ENCODE results near the gene COMMD7.
"Not testable (repeated sequence)": the region's sequence is repeated elsewhere in the genome, so short reads cannot be mapped to it uniquely, and the experiment has no call there.

COMMD7 gene

GRCh38 chr20:32777177-32777956, 34.1 kb upstream of the COMMD7 start:
- Mint-ChIP-seq H3K27me3 (no peaks in the 10 kb centered on the region), H3K9me3 (no peaks in the 10 kb centered on the region), H3K27ac (no peak overlapping the region), H3K4me1 (peaks cover 14 to 26% of the 10 kb centered on the region in 2 donors), H3K36me3 (no peaks in the 10 kb centered on the region), H3K4me3 (no peak overlapping the region)
- DNase-seq (no peak), ATAC-seq (replicated peaks) (peak in 1 of 2 donors; percentile 65)

GRCh38 chr20:32775336-32775991, 32.2 kb upstream of the COMMD7 start:
- Mint-ChIP-seq H3K27ac (no peak overlapping the region), H3K4me1 (peaks cover 13 to 28% of the 10 kb centered on the region in 2 donors), H3K9me3 (no peaks in the 10 kb centered on the region), H3K4me3 (no peak overlapping the region), H3K27me3 (no peaks in the 10 kb centered on the region), H3K36me3 (no peaks in the 10 kb centered on the region)
- ATAC-seq (replicated peaks) = no peak
- no peak for DNase-seq

GRCh38 chr20:32773855-32774254, 30.6 kb upstream of the COMMD7 start:
- Mint-ChIP-seq H3K27me3 (no peaks in the 10 kb centered on the region), H3K9me3 (no peaks in the 10 kb centered on the region), H3K4me1 (peaks cover 13 to 28% of the 10 kb centered on the region in 2 donors), H3K4me3 (no peak overlapping the region), H3K27ac (no peak overlapping the region), H3K36me3 (no peaks in the 10 kb centered on the region)
- DNase-seq (no peak), ATAC-seq (replicated peaks) (no peak)

GRCh38 chr20:32773223-32773622, 30.0 kb upstream of the COMMD7 start:
- H3K27me3 Mint-ChIP-seq = no peaks in the 10 kb centered on the region
- no peak overlapping the region for H3K27ac Mint-ChIP-seq
- no peaks in the 10 kb centered on the region for H3K36me3 Mint-ChIP-seq
- H3K9me3 Mint-ChIP-seq = no peaks in the 10 kb centered on the region
- ATAC-seq (replicated peaks) = no peak
- DNase-seq = no peak
- H3K4me1 Mint-ChIP-seq = peaks cover 10 to 23% of the 10 kb centered on the region in 2 donors
- H3K4me3 Mint-ChIP-seq = no peak overlapping the region

- no peak for ATAC-seq (replicated peaks)
- DNase-seq = no peak
- no peaks in the 10 kb centered on the region for H3K27me3 Mint-ChIP-seq
- H3K36me3 Mint-ChIP-seq = no peaks in the 10 kb centered on the region
- H3K4me1 Mint-ChIP-seq = peaks cover 10 to 18% of the 10 kb centered on the region in 2 donors
- no peaks in the 10 kb centered on the region for H3K9me3 Mint-ChIP-seq
- H3K27ac Mint-ChIP-seq = no peak overlapping the region
- no peak overlapping the region for H3K4me3 Mint-ChIP-seq
Observed at GRCh38 chr20:32772046-32772445, 28.8 kb upstream of the COMMD7 start.

GRCh38 chr20:32767418-32768198, 24.3 kb upstream of the COMMD7 start:
- Mint-ChIP-seq H3K27ac (no peak overlapping the region), H3K4me1 (peaks cover 12 to 27% of the 10 kb centered on the region in 2 donors), H3K9me3 (no peaks in the 10 kb centered on the region), H3K4me3 (no peak overlapping the region), H3K36me3 (peaks cover 0 to 2% of the 10 kb centered on the region in 2 donors), H3K27me3 (peaks cover 9 to 18% of the 10 kb centered on the region in 2 donors)
- no peak for ATAC-seq (replicated peaks)
- DNase-seq = no peak

GRCh38 chr20:32765230-32765875, 22.1 kb upstream of the COMMD7 start:
- Mint-ChIP-seq H3K4me1 (peaks cover 14 to 29% of the 10 kb centered on the region in 2 donors), H3K27me3 (peaks cover 9 to 24% of the 10 kb centered on the region in 2 donors)
- not testable (repeated sequence) for H3K9me3 Mint-ChIP-seq; H3K36me3 Mint-ChIP-seq; DNase-seq; ATAC-seq (replicated peaks); H3K27ac Mint-ChIP-seq; H3K4me3 Mint-ChIP-seq

- Mint-ChIP-seq H3K27ac (peak overlapping the region; percentile 20), H3K4me3 (no peak overlapping the region), H3K4me1 (peaks cover 14 to 29% of the 10 kb centered on the region in 2 donors), H3K9me3 (no peaks in the 10 kb centered on the region), H3K36me3 (peaks cover 0 to 2% of the 10 kb centered on the region in 2 donors), H3K27me3 (peaks cover 9 to 24% of the 10 kb centered on the region in 2 donors)
- ATAC-seq (replicated peaks) (no peak), DNase-seq (no peak)
Observed at GRCh38 chr20:32764005-32764960, 21.0 kb upstream of the COMMD7 start.

GRCh38 chr20:32763202-32764004, 20.1 kb upstream of the COMMD7 start:
- Mint-ChIP-seq H3K36me3 (peaks cover 0 to 2% of the 10 kb centered on the region in 2 donors), H3K4me3 (peak overlapping the region; percentile 90), H3K9me3 (no peaks in the 10 kb centered on the region), H3K4me1 (peaks cover 14 to 29% of the 10 kb centered on the region in 2 donors), H3K27ac (no peak overlapping the region), H3K27me3 (peaks cover 9 to 24% of the 10 kb centered on the region in 2 donors)
- DNase-seq (no peak), ATAC-seq (replicated peaks) (peak; percentile 37 to 42)

GRCh38 chr20:32762754-32763201, 19.5 kb upstream of the COMMD7 start:
- Mint-ChIP-seq H3K9me3 (no peaks in the 10 kb centered on the region), H3K27ac (peak overlapping the region; percentile 39), H3K4me1 (peaks cover 14 to 29% of the 10 kb centered on the region in 2 donors), H3K36me3 (peaks cover 0 to 2% of the 10 kb centered on the region in 2 donors), H3K4me3 (peak overlapping the region; percentile 90), H3K27me3 (peaks cover 9 to 24% of the 10 kb centered on the region in 2 donors)
- DNase-seq (no peak), ATAC-seq (replicated peaks) (peak; percentile 46)

- Mint-ChIP-seq H3K36me3 (peaks cover 0 to 2% of the 10 kb centered on the region in 2 donors), H3K27me3 (peaks cover 9 to 24% of the 10 kb centered on the region in 2 donors), H3K4me1 (peaks cover 14 to 29% of the 10 kb centered on the region in 2 donors), H3K27ac (peak within 1 kb of the TSS; percentile 83), H3K4me3 (peak within 1 kb of the TSS; percentile 90), H3K9me3 (no peaks in the 10 kb centered on the region)
- DNase-seq = peak; percentile 56
- ATAC-seq (replicated peaks) = peak; percentile 83 to 86
Observed at GRCh38 chr20:32761831-32762753, 18.8 kb upstream of the COMMD7 start, which contains the start of gene DNMT3B. DNMT3B (plus strand) TSS chr20:32762385; CDS start chr20:32780324, 17,939 bp downstream.

Data from stimulated activated naive B cell treated with anti-CD40 and anti-IgM and Interleukin-4, amounts not matched to agents 10 μg/mL and 1 μg/mL and 100 μg/mL, for 72 hours (primary cell).